ENCODE results near the gene CLPTM1L.
"Not testable (repeated sequence)": the region's sequence is repeated elsewhere in the genome, so short reads cannot be mapped to it uniquely, and the experiment has no call there.

Gene CLPTM1L

GRCh38 chr5:1311439-1312055 lies 33.4 kb downstream of the CLPTM1L start:
- DNase-seq, result no peak

- no peak for DNase-seq
Measured at GRCh38 chr5:1310118-1310517, 34.8 kb downstream of the CLPTM1L start.

- DNase-seq, result no peak
Measured at GRCh38 chr5:1304033-1304432, 40.9 kb downstream of the CLPTM1L start.

- no peak for DNase-seq
Measured at GRCh38 chr5:1302258-1302657, 42.6 kb downstream of the CLPTM1L start.

DNA sequence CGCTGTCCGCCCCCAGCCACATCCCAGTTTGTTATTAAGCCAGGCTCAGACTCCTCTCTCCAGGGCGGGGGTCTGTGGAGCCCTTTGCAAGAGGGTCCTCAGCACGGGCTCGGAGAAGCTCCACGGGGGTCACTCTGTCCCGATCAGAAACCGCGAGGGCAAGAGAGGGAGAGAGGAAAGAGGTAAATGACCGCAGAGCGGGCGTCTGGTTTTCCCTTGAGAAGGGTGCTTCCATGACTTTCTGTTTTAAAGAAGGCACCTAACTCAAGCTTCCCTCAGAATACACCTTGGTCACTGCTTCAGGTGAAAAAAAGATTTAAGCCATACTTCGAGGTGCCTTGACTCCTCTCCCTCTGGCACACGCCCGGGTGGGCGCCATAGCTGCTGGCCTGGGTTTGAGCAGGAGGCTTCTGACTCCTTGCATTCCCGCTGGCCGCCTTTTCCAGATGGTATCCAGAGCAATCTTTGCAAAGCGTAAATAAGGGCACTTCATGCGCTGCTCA lies 44.3 kb downstream of the CLPTM1L start:
- DNase-seq, result no peak

DNA sequence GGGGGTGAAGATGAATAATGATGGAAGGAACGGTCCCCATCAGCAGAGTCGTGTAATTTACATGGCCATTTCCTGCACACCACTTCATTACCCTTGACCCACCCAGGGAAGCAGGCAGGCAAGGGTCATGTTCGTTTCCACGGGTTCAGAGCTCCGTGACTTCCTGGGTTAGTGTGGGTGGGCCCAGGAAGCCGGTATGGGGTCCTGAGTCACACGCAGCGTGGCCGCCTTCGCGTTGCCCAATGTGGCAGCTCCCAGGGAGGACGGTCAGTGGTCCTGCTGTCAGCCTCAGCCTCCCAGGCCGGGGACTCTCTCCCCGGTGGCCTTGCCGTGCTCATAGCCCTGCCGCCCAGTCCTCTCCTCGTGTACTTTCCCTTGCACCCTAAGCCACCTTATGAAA lies 44.9 kb downstream of the CLPTM1L start:
- no peak for DNase-seq

DNA sequence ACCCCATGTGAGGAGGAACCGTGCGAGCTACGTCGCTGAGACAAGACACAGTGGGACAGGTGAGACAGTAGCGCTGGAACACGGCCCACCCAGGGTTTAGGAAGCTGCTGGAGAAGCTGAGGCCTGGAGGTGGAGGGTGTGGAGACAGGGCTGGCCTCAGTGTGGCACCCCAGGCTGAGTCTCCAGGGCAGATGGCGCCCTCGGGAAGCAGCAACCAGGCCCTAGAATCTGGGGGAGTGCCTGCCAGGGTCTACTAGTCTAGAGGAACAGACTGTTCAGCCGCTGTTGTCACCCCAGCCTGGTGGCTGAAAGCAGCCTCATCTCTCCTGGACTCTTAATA lies 45.4 kb downstream of the CLPTM1L start:
- DNase-seq, result no peak

GRCh38 chr5:1298723-1299510 lies 46.0 kb downstream of the CLPTM1L start:
- no peak for DNase-seq

DNA sequence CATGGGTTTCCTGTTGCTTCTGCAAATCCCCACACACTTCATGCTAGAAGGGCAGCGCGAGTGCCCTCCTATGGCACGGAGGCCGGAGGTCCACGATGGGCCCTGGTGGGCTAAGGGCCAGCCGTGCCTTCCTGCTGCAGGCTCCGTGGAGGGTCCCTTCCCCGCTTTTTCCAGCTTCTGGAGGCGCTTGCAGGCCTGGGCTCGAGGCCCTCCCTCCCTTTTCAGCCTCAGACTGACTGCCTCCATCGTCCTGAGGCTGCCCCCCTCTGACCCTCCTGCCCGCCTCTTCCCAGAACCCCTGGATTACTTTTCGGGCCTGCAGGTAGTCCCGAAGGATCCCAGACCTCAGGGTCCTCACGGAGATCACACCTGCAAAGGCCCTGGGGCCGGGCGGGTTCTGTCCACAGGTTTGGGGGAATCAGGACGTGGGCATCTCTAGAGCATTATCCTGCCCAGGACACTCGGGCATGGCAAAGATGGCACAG lies 46.8 kb downstream of the CLPTM1L start:
- no peak for DNase-seq

- DNase-seq, result no peak
Measured at GRCh38 chr5:1297243-1297642, 47.7 kb downstream of the CLPTM1L start.

- no peak for DNase-seq
Measured at GRCh38 chr5:1295650-1296037, 49.3 kb downstream of the CLPTM1L start.

DNA sequence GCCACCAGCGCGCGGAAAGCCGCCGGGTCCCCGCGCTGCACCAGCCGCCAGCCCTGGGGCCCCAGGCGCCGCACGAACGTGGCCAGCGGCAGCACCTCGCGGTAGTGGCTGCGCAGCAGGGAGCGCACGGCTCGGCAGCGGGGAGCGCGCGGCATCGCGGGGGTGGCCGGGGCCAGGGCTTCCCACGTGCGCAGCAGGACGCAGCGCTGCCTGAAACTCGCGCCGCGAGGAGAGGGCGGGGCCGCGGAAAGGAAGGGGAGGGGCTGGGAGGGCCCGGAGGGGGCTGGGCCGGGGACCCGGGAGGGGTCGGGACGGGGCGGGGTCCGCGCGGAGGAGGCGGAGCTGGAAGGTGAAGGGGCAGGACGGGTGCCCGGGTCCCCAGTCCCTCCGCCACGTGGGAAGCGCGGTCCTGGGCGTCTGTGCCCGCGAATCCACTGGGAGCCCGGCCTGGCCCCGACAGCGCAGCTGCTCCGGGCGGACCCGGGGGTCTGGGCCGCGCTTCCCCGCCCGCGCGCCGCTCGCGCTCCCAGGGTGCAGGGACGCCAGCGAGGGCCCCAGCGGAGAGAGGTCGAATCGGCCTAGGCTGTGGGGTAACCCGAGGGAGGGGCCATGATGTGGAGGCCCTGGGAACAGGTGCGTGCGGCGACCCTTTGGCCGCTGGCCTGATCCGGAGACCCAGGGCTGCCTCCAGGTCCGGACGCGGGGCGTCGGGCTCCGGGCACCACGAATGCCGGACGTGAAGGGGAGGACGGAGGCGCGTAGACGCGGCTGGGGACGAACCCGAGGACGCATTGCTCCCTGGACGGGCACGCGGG lies 49.9 kb downstream of the CLPTM1L start, which contains the start of gene TERT:
Gene TERT, minus strand, starts transcription at position 234 of the 815 bp plus-strand sequence. Its CDS starts 79 bp downstream, at position 155.
- no peak for DNase-seq

GRCh38 chr5:1294206-1294834 lies 50.6 kb downstream of the CLPTM1L start:
- no peak for DNase-seq

- no peak for DNase-seq
Measured at GRCh38 chr5:1293416-1294205, 51.3 kb downstream of the CLPTM1L start.

DNA sequence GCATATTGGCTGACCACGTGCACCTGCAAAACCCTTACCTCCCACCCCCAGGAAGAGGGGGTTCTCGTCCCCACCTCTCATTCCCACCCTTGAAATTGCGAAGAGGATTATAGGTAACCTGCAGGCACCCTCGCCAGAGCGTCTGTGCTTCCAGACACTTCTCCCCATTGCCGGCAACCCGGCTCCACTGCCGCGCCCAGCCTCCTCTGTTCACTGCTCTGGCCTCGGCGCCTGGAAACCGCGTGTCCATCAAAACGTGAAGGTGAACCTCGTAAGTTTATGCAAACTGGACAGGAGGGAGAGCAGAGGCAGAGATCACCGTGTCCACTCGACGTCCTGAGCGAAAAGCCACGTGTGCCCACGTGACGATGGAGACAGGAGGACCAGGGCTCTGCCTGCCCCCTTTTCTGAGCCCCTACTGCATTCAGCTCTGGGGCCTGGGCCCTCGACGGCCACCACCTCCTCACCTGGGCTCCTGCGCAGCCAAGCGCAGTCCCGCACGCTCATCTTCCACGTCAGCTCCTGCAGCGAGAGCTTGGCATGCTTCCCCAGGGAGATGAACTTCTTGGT lies 52.0 kb downstream of the CLPTM1L start:
- no peak for DNase-seq

- DNase-seq, result no peak
Measured at GRCh38 chr5:1292139-1292538, 52.8 kb downstream of the CLPTM1L start.

- peak; percentile 29 to 63 for DNase-seq
Measured at GRCh38 chr5:1291611-1292080, 53.3 kb downstream of the CLPTM1L start.

- DNase-seq, result not testable (repeated sequence)
Measured at GRCh38 chr5:1290956-1291355, 53.9 kb downstream of the CLPTM1L start.

DNA sequence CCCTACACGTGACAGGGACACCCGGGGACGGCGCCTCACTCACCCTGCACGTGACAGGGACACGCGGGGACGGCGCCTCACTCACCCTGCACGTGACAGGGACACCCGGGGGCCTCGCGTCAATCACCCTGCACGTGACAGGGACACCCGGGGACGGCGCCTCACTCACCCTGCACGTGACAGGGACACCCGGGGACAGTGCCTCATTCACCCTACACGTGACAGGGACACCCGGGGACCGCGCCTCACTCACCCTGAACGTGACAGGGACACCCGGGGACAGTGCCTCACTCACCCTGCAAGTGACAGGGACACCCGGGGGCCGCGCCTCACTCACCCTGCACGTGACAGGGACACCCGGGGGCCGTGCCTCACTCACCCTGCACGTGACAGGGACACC lies 55.3 kb downstream of the CLPTM1L start:
- DNase-seq, result not testable (repeated sequence)

- no peak for DNase-seq
Measured at GRCh38 chr5:1288439-1289335, 56.2 kb downstream of the CLPTM1L start.
